Endodermal cell (in vitro differentiated cells): Measurements from ENCODE around the gene CAMK4. TPM values are rescaled to one million over a fixed set of nuclear protein-coding genes. Genes with fewer than 3 reads are reported as not detected.

Experiments used
- DNase-seq: peaks from one replicate; pipeline ENCODE4 v3.0.0-alpha.2; 2017
- H3K27ac ChIP-seq: 2 replicates; pipeline ENCODE4 v1.5.1; 2013; ENCODE audit warnings: mild to moderate bottlenecking, low read depth, low read length, moderate library complexity
- H3K27me3 ChIP-seq: 2 replicates; pipeline ENCODE4 v1.6.1; 2013; ENCODE audit warnings: mild to moderate bottlenecking, low read length, moderate library complexity; ENCODE audit not compliant: insufficient read depth, control insufficient read depth, poor library complexity, severe bottlenecking
- H3K36me3 ChIP-seq: 2 replicates; pipeline ENCODE4 v1.7.0; 2013; ENCODE audit warnings: mild to moderate bottlenecking, low read length, moderate library complexity; ENCODE audit not compliant: control insufficient read depth, insufficient read depth
- H3K4me1 ChIP-seq: one replicate; pipeline ENCODE4 v1.7.0; 2013; ENCODE audit warnings: low read length; ENCODE audit not compliant: control insufficient read depth, insufficient read depth
- H3K4me3 ChIP-seq: 2 replicates; pipeline ENCODE4 v1.5.1; 2013; ENCODE audit warnings: mild to moderate bottlenecking, low read length, moderate library complexity
- H3K9ac ChIP-seq: 2 replicates; pipeline ENCODE4 v1.6.1; 2013; ENCODE audit warnings: mild to moderate bottlenecking, low read length, moderate library complexity; ENCODE audit not compliant: poor library complexity, severe bottlenecking; ENCODE audit errors: extremely low read depth
- H3K9me3 ChIP-seq: 2 replicates; pipeline ENCODE4 v1.6.1; 2013; ENCODE audit warnings: mild to moderate bottlenecking, low read length, moderate library complexity; ENCODE audit not compliant: control insufficient read depth
- H3K27ac Mint-ChIP-seq: 2 replicates; pipeline ENCODE4 v1.8.0; 2020; ENCODE audit warnings: mixed read lengths
- H3K27me3 Mint-ChIP-seq: 2 replicates; pipeline ENCODE4 v1.8.0; 2021; ENCODE audit warnings: mild to moderate bottlenecking, mixed read lengths; ENCODE audit not compliant: insufficient read depth
- H3K36me3 Mint-ChIP-seq: 2 replicates; pipeline ENCODE4 v1.8.0; 2020; ENCODE audit warnings: low read depth, mixed read lengths
- H3K4me1 Mint-ChIP-seq: 2 replicates; pipeline ENCODE4 v1.8.0; 2020; ENCODE audit warnings: mixed read lengths
- H3K4me3 Mint-ChIP-seq: 2 replicates; pipeline ENCODE4 v1.8.0; 2020; ENCODE audit warnings: mild to moderate bottlenecking, moderate library complexity, mixed read lengths
- H3K9me3 Mint-ChIP-seq: 2 replicates; pipeline ENCODE4 v1.8.0; 2020; ENCODE audit warnings: mild to moderate bottlenecking, mixed read lengths
- WGBS, 2 experiments: methylation state at CpG; one replicate each; pipeline versions ENCODE4 v1.1.5 to v1.1.7; 2013; ENCODE audit warnings: missing lambda C conversion rate in 2 of 2, mixed read lengths in 1 of 2; ENCODE audit not compliant: insufficient coverage in 1 of 2, insufficient read length in 1 of 2; 5-methylcytosine and 5-hydroxymethylcytosine counted together
- total RNA-seq, 2 donors: library from RNA; stranded (reverse); fragmentation: NEBNext Ultra II Directional in 1 of 2; extraction: Animal tissue kit (Norgen Biotek cat#: 25700) in 1 of 2; gene quantifications; 2 replicates in 1 of 2; 3 replicates in 1 of 2; pipeline ENCODE4 v1.2.1, GENCODE V29; 2021
- TF ChIP-seq, protein P1 (sequence below): fragments of 200-600 bp; sonication (generic); conservative IDR thresholded peaks from 2 replicates; pipeline ENCODE4 v1.5.0; 2021; ENCODE audit warnings: antibody characterized with exemption, mild to moderate bottlenecking

Gene CAMK4
- total RNA-seq, 2 donors from 2014 or later: 2.8 to 3.9 TPM

DNA sequence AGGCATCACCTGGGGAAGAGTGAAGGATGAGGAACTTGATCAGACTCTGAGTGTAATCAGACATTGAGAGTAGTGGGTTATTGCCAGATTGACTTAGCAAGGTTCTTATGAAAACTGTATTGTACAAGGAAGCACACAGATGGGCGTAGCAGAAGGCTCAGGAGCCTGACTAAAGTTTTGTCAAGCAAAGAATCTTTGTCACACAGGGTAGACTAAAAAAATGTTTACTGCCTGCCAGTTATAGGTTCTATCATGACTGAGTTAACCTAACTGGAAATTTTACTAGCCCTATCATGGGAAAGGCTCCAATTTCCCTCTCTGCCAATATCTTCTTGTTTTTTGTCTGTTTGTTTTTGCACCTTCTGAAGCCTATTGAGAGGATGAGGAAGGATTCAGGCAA is 19.1 kb downstream of the CAMK4 start:
- no peak overlapping the region for H3K9ac ChIP-seq
- H3K36me3 ChIP-seq: no peaks in the 10 kb centered on the region
- no peak overlapping the region for H3K27ac Mint-ChIP-seq
- H3K4me1 Mint-ChIP-seq: peaks cover 2% of the 10 kb centered on the region
- H3K27ac ChIP-seq: no peak overlapping the region
- no peaks in the 10 kb centered on the region for H3K27me3 Mint-ChIP-seq
- 82 to 100% methylated on average over 1 of the region's 1 CpG for WGBS, 2 experiments
- H3K4me3 ChIP-seq: no peak overlapping the region
- no peaks in the 10 kb centered on the region for H3K4me1 ChIP-seq
- no peaks in the 10 kb centered on the region for H3K9me3 ChIP-seq
- no peaks in the 10 kb centered on the region for H3K27me3 ChIP-seq
- no peak overlapping the region for H3K4me3 Mint-ChIP-seq
- DNase-seq: no peak
- TF ChIP-seq, protein P1, sequence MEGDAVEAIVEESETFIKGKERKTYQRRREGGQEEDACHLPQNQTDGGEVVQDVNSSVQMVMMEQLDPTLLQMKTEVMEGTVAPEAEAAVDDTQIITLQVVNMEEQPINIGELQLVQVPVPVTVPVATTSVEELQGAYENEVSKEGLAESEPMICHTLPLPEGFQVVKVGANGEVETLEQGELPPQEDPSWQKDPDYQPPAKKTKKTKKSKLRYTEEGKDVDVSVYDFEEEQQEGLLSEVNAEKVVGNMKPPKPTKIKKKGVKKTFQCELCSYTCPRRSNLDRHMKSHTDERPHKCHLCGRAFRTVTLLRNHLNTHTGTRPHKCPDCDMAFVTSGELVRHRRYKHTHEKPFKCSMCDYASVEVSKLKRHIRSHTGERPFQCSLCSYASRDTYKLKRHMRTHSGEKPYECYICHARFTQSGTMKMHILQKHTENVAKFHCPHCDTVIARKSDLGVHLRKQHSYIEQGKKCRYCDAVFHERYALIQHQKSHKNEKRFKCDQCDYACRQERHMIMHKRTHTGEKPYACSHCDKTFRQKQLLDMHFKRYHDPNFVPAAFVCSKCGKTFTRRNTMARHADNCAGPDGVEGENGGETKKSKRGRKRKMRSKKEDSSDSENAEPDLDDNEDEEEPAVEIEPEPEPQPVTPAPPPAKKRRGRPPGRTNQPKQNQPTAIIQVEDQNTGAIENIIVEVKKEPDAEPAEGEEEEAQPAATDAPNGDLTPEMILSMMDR: no peak
- H3K9me3 Mint-ChIP-seq: no peaks in the 10 kb centered on the region
- no peaks in the 10 kb centered on the region for H3K36me3 Mint-ChIP-seq

DNA sequence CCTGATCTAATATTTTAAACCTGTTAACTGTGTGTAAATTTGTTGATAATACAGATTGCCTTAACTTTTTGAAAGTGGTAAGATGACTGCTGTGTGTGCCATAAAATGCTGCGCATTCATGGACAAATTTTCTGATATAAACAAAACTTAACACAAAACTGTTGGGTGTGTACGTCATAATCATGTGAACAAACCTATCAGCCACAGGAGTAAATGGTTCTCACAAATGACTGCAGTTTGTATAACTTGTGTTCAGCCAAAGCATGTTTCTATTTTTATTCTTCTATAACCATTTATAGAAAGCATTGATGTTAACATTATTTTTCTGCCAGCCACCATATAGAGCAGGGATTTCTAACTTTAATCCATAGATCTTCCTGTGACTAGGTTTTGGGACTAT is 21.5 kb downstream of the CAMK4 start:
- Mint-ChIP-seq H3K27ac (no peak overlapping the region), H3K4me1 (peaks cover 2% of the 10 kb centered on the region), H3K36me3 (no peaks in the 10 kb centered on the region), H3K27me3 (no peaks in the 10 kb centered on the region), H3K4me3 (no peak overlapping the region), H3K9me3 (no peaks in the 10 kb centered on the region)
- WGBS, 2 experiments: 85 to 86% methylated on average over 2 of the region's 2 CpGs
- DNase-seq: no peak
- Histone ChIP-seq H3K4me1 (no peaks in the 10 kb centered on the region), H3K4me3 (no peak overlapping the region), H3K9me3 (no peaks in the 10 kb centered on the region), H3K27me3 (no peaks in the 10 kb centered on the region), H3K36me3 (no peaks in the 10 kb centered on the region), H3K27ac (no peak overlapping the region), H3K9ac (no peak overlapping the region)
- TF ChIP-seq, protein P1: no peak

DNA sequence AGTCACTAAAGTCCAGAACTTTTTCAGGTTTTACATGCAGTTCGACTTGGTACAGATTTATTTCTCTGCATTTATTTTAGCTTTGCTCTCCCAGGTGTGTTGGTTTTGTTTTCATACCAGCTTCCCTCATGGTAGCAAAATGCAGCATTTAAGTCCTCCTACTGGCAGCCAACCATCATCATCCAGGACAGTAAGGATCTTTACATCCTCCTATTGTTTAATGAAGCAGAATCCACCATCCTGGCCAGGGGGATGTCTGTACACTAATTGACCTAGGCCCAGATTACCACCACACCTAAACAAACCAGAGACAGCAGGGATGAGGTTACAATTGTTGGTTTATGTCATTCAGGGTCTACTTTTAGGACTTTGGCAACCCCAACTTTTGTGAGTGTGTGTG is 22.3 kb downstream of the CAMK4 start:
- no peaks in the 10 kb centered on the region for H3K27me3 ChIP-seq
- no peak overlapping the region for H3K9ac ChIP-seq
- TF ChIP-seq, protein P1: no peak
- H3K27me3 Mint-ChIP-seq: no peaks in the 10 kb centered on the region
- 86 to 95% methylated on average over 1 of the region's 1 CpG for WGBS, 2 experiments
- no peak overlapping the region for H3K27ac Mint-ChIP-seq
- H3K9me3 ChIP-seq: no peaks in the 10 kb centered on the region
- no peaks in the 10 kb centered on the region for H3K9me3 Mint-ChIP-seq
- no peaks in the 10 kb centered on the region for H3K36me3 Mint-ChIP-seq
- H3K4me3 ChIP-seq: no peak overlapping the region
- DNase-seq: no peak
- H3K36me3 ChIP-seq: no peaks in the 10 kb centered on the region
- no peaks in the 10 kb centered on the region for H3K4me1 ChIP-seq
- H3K27ac ChIP-seq: no peak overlapping the region
- H3K4me1 Mint-ChIP-seq: peaks cover 2% of the 10 kb centered on the region
- no peak overlapping the region for H3K4me3 Mint-ChIP-seq
